Thymus (tissue), 11 donors: Measurements from ENCODE around the gene DMWD. TPM values are rescaled to one million over a fixed set of nuclear protein-coding genes. Genes with fewer than 3 reads are reported as not detected.
A peak's percentile ranks its signal among the peaks of the same experiment; 100 is the strongest.

Experiments used
- DNase-seq, 9 donors: peaks; one replicate each; pipeline ENCODE4 v3.0.0-alpha.2; 2013; ENCODE audit warnings: low spot score in 9 of 9, low read depth in 6 of 9, missing footprints in 1 of 9
- H3K27ac ChIP-seq, 2 donors: one replicate each; pipeline ENCODE4 v1.5.1; 2013; ENCODE audit warnings: control low read depth in 1 of 2, low read depth in 1 of 2, low read length in 1 of 2, mild to moderate bottlenecking in 1 of 2, moderate library complexity in 1 of 2
- H3K27me3 ChIP-seq, 2 donors: one replicate each; pipeline ENCODE4 v1.5.1; 2013; ENCODE audit warnings: low read length in 1 of 2; ENCODE audit not compliant: control insufficient read depth in 2 of 2, insufficient read depth in 1 of 2
- H3K36me3 ChIP-seq, 2 donors: one replicate each; pipeline ENCODE4 v1.5.1; 2013; ENCODE audit warnings: low read length in 1 of 2, mild to moderate bottlenecking in 1 of 2, moderate library complexity in 1 of 2; ENCODE audit not compliant: control insufficient read depth in 2 of 2, insufficient read depth in 2 of 2
- H3K4me1 ChIP-seq, 2 donors: one replicate each; pipeline ENCODE4 v1.5.1; 2013; ENCODE audit warnings: low read length in 2 of 2; ENCODE audit not compliant: control insufficient read depth in 2 of 2, insufficient read depth in 2 of 2
- H3K4me3 ChIP-seq, 2 donors: one replicate each; pipeline ENCODE4 v1.5.1; 2013; ENCODE audit warnings: low read length in 2 of 2, control low read depth in 1 of 2, mild to moderate bottlenecking in 1 of 2
- H3K9me3 ChIP-seq, 2 donors: one replicate each; pipeline ENCODE4 v1.5.1; 2013; ENCODE audit warnings: low read length in 1 of 2, mild to moderate bottlenecking in 1 of 2; ENCODE audit not compliant: control insufficient read depth in 2 of 2, insufficient read depth in 1 of 2
- WGBS: extraction: QIAGEN DNeasy Blood & Tissue Kit; methylation state at CpG from one replicate; pipeline ENCODE4 v1.1.7; 2013; 5-methylcytosine and 5-hydroxymethylcytosine counted together
- polyA plus RNA-seq: library from polyadenylated mRNA; stranded (reverse); fragments of 200-250 nt; gene quantifications from one replicate; pipeline ENCODE4 v1.2.3, GENCODE V29; 2013
- total RNA-seq: library from RNA; stranded (reverse); fragments of 120-200 nt; gene quantifications from one replicate; pipeline ENCODE4 v1.2.4, GENCODE V29; 2013
- donor health status: healthy.

DMWD gene
- total and polyA plus RNA-seq, 2 donors, result 12.4 to 18.1 TPM

DNA sequence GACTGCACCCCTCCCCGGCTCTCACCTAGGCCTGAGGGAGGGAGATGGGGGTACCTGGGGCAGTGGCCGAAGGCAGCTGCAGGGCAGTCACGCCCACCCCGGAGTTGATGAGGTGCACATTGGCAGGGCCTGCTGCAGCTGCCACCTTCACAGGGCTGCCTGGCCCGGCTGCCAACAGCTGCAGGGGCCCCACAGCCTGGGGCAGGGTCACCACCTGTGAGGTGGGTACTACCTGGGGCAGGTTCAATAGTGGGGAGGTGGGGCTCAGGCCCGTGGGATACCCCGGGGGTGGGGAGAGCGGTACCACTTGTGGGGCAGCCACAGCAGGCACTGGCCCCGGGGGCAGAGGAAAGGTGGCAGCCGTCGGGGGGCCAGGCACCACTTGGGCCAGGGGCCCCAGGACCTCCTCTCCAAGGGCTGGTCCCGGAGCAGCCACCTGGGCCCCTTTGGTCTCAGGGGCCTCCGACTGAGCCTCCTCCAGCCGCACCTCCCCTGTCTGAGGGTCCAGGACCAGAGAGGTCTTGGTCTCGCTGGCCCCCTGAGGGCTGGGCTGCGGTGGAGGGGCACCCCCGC, 26.3 kb downstream of the DMWD start:
- H3K4me1 ChIP-seq, result peaks cover 10 to 31% of the 10 kb centered on the region in 2 donors
- H3K9me3 ChIP-seq, result no peaks in the 10 kb centered on the region
- 96% methylated on average over 17 of the region's 17 CpGs for WGBS
- H3K4me3 ChIP-seq, result no peak overlapping the region
- H3K27me3 ChIP-seq, result peaks cover 38 to 82% of the 10 kb centered on the region in 2 donors
- H3K27ac ChIP-seq, result peak overlapping the region in 1 of 2 donors; percentile 17
- DNase-seq, result no peak
- no peaks in the 10 kb centered on the region for H3K36me3 ChIP-seq

GRCh38 chr19:45765702-45766295, 26.8 kb downstream of the DMWD start:
- Histone ChIP-seq H3K4me3 (no peak overlapping the region), H3K36me3 (no peaks in the 10 kb centered on the region), H3K4me1 (peaks cover 7 to 26% of the 10 kb centered on the region in 2 donors), H3K9me3 (no peaks in the 10 kb centered on the region), H3K27me3 (peaks cover 38 to 78% of the 10 kb centered on the region in 2 donors), H3K27ac (no peak overlapping the region)
- DNase-seq, result no peak
- WGBS, result 95% methylated on average over 23 of the region's 23 CpGs

DNA sequence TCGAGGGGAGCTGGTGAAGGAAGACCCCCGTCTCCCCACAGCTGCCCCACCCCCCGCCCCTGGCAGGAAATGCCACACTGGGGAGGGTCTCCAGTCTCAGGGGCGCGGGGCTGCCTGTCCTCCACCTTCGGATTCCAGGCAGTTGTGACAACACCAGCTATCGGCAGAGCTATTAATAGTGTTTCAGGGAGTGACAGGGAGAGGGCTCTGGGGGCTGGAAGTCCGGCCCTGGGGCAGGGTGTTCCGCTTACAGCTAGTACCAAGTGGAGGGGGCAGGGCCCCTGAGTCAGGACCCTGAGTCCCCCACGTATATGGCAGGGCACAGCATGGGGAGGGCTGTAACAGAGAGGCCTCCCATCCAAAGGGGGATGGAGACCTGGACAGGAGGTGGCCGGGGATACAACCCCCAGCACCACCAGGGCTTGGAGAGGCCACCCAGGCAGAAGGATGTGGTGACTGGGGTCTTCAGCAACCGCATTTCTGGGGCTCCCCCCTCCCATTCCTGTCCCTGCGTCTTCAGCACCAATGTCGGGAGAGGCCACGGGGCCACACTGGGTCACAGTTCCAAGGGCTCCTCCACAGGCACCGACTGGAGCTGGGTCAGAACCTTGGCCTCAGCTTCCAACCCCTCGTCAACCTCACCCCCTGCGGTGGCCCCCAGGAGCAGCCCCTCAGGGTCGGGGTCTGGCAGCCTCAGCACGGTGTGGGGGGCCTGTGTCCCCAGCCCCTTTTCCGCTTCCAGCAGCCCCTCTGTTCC, 27.5 kb downstream of the DMWD start:
- Histone ChIP-seq H3K27me3 (peaks cover 38 to 80% of the 10 kb centered on the region in 2 donors), H3K4me1 (peaks cover 6 to 20% of the 10 kb centered on the region in 2 donors), H3K36me3 (no peaks in the 10 kb centered on the region), H3K9me3 (no peaks in the 10 kb centered on the region), H3K27ac (no peak overlapping the region), H3K4me3 (no peak overlapping the region)
- no peak for DNase-seq
- 76% methylated on average over 21 of the region's 21 CpGs for WGBS

- H3K4me1 ChIP-seq, result peaks cover 6 to 14% of the 10 kb centered on the region in 2 donors
- no peak overlapping the region for H3K4me3 ChIP-seq
- WGBS, result 80% methylated on average over 6 of the region's 6 CpGs
- H3K27ac ChIP-seq, result no peak overlapping the region
- peaks cover 38 to 83% of the 10 kb centered on the region in 2 donors for H3K27me3 ChIP-seq
- no peaks in the 10 kb centered on the region for H3K9me3 ChIP-seq
- no peak for DNase-seq
- no peaks in the 10 kb centered on the region for H3K36me3 ChIP-seq
Observed at GRCh38 chr19:45764475-45764874, 28.2 kb downstream of the DMWD start.

DNA sequence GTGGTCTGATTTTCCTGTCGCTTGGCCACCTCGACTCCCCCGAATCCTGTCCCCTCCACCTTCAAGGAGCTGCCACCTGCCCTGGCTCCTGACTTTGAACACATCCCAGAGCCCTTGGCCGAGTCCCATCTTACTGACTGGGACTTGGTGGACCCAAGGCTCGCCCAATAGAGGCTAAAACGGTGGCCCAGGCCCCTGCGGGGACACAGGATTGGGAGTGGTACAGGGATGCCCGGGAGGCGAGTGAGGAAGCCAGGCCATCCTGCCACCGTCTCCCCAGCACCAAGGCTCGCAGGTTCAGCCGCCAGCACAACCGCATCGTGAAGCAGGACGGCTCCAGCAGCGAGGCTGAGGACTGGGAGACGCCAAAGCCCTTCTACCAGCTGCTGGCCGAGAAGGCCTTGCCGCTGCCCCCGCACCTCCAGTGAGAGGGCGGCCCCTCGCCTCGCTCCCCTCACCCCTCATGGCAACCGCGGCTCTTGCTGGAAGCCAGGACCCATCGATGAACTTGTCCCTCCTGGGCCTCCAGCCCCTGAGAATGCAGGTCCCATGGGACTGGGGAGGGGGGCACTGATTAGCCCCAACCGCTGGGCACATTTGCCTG, 28.9 kb downstream of the DMWD start:
- WGBS, result 73% methylated on average over 27 of the region's 27 CpGs
- no peak for DNase-seq
- Histone ChIP-seq H3K4me3 (no peak overlapping the region), H3K36me3 (no peaks in the 10 kb centered on the region), H3K4me1 (peaks cover 6 to 8% of the 10 kb centered on the region in 2 donors), H3K27ac (no peak overlapping the region), H3K27me3 (peaks cover 38 to 86% of the 10 kb centered on the region in 2 donors), H3K9me3 (no peaks in the 10 kb centered on the region)

GRCh38 chr19:45762870-45763631, 29.6 kb downstream of the DMWD start:
- peaks cover 33 to 82% of the 10 kb centered on the region in 2 donors for H3K27me3 ChIP-seq
- H3K9me3 ChIP-seq, result no peaks in the 10 kb centered on the region
- no peaks in the 10 kb centered on the region for H3K36me3 ChIP-seq
- 93% methylated on average over 15 of the region's 15 CpGs for WGBS
- H3K4me1 ChIP-seq, result peaks cover 4 to 6% of the 10 kb centered on the region in 2 donors
- no peak overlapping the region for H3K4me3 ChIP-seq
- H3K27ac ChIP-seq, result no peak overlapping the region
- DNase-seq, result no peak

DNA sequence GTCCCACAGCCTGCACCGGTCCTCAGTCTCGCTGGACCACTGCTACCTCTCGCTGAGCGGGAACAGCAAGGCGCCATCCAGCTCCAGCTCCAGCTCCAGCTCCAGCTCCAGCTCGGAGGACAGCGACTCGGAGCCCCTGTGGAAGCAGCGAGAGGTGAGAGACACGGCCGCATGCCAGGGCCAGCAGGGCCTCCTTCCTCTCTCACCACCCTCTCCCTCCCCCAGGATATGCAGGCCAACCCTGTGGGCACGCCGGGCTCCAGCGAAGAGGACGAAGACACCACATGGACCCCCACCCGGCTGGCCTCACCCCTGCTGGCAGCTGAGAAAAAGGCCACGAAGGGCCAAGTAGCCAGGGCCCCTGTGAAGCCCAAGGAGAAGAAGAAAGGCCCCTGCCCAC, 30.9 kb downstream of the DMWD start:
- peaks cover 20 to 72% of the 10 kb centered on the region in 2 donors for H3K27me3 ChIP-seq
- H3K27ac ChIP-seq, result no peak overlapping the region
- DNase-seq, result no peak
- H3K4me1 ChIP-seq, result no peaks in the 10 kb centered on the region
- 84% methylated on average over 17 of the region's 17 CpGs for WGBS
- H3K9me3 ChIP-seq, result no peaks in the 10 kb centered on the region
- no peak overlapping the region for H3K4me3 ChIP-seq
- no peaks in the 10 kb centered on the region for H3K36me3 ChIP-seq

DNA sequence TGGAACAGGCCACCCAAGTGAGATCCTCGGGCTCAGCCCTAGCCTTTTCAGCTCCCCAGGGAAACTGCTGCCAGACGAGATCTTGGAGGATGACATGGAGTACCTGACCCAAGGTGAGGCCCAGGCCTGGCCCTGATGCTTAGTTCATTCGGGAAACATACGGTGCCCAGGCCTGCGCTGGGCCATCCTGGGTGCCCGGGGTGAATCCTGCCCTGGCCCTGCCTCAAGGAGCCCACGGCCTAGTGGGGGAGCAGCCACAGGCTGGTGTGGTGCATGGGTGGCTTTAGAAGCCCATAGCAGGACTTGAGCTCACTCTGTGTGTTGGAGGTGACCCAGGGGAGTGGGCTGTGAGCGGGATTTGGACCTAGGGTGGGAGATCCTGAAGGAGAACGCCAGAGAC, 33.7 kb downstream of the DMWD start:
- Histone ChIP-seq H3K9me3 (no peaks in the 10 kb centered on the region), H3K27me3 (peaks cover 0 to 50% of the 10 kb centered on the region in 2 donors), H3K27ac (no peak overlapping the region), H3K4me1 (no peaks in the 10 kb centered on the region), H3K4me3 (no peak overlapping the region), H3K36me3 (no peaks in the 10 kb centered on the region)
- 93% methylated on average over 9 of the region's 9 CpGs for WGBS
- DNase-seq, result no peak
